Pancreas (tissue), 10 donors: Measurements from ENCODE around the gene SOS1. TPM values are rescaled to one million over a fixed set of nuclear protein-coding genes. Genes with fewer than 3 reads are reported as not detected.
A peak's percentile ranks its signal among the peaks of the same experiment; 100 is the strongest.
"Not testable (repeated sequence)": the region's sequence is repeated elsewhere in the genome, so short reads cannot be mapped to it uniquely, and the experiment has no call there.

ENCODE experiments used
- ATAC-seq, 4 donors: fragments of 200-7000 bp; cut with Tn5 transposase; one replicate each; pipeline versions ENCODE4 v1.8.0 to v1.9.1; 2020; ENCODE audit warnings: mild to moderate bottlenecking in 4 of 4, moderate library complexity in 4 of 4
- DNase-seq, 6 donors: peaks; one replicate each; pipeline ENCODE4 v3.0.0-alpha.2; 2020
- FAIRE-seq: peaks from 2 replicates; lab custom pipeline; 2012; peaks lifted over from hg19 to GRCh38; lab: Jason Lieb, UNC
- H3K27ac ChIP-seq, 4 donors: fragments of 200-600 bp; sonication (generic); 1 replicate in 3 of 4; 2 replicates in 1 of 4; pipeline versions ENCODE4 v1.5.0 to v1.8.0; 2020
- H3K27me3 ChIP-seq, 4 donors: fragments of 200-600 bp; one replicate each; pipeline ENCODE4 v1.8.0; 2021
- H3K36me3 ChIP-seq, 3 donors: fragments of 200-600 bp; sonication (generic) in 1 of 3; one replicate each; pipeline versions ENCODE4 v1.5.0 to v1.8.0; 2020 to 2021
- H3K4me1 ChIP-seq, 3 donors: fragments of 200-600 bp; one replicate each; pipeline ENCODE4 v1.8.0; 2021
- H3K4me3 ChIP-seq, 4 donors: fragments of 200-600 bp; sonication (generic) in 2 of 4; one replicate each; pipeline versions ENCODE4 v1.5.0 to v1.8.0; 2020 to 2021
- H3K9me3 ChIP-seq, 4 donors: fragments of 200-600 bp; one replicate each; pipeline ENCODE4 v1.8.0; 2021
- WGBS, 2 donors: extraction: QIAGEN DNeasy Blood & Tissue Kit; methylation state at CpG; one replicate each; pipeline ENCODE4 v1.1.7; 2013; 5-methylcytosine and 5-hydroxymethylcytosine counted together
- intact Hi-C, 3 donors: fragments of 100-400 bp; cut with DNase I; formaldehyde crosslinking; loops; one replicate each; pipeline versions ENCODE4 v1.11.1 to v1.14.2; 2022
- polyA plus RNA-seq, 2 donors: library from polyadenylated mRNA; stranded (reverse); fragments of 200-250 nt; gene quantifications; one replicate each; pipeline ENCODE4 v1.2.3, GENCODE V29; 2013
- total RNA-seq, 6 donors: library from RNA; stranded (reverse); fragmentation: NEBNext Ultra II Directional in 4 of 6; extraction: Animal tissue kit (Norgen Biotek cat#: 25700) in 4 of 6; gene quantifications; one replicate each; pipeline versions ENCODE4 v1.2.1 to v1.2.4, GENCODE V29; 2021 to 2023
- TF ChIP-seq, protein P1 (sequence below), 4 donors: fragments of 200-600 bp; sonication (generic) in 3 of 4; IDR thresholded peaks; one replicate each; pipeline versions ENCODE4 v1.5.0 to v1.8.0; 2021; ENCODE audit warnings: antibody characterized with exemption in 4 of 4
- donor health status: healthy with polysubstance abuse.
- donor health status: DM: no; HTN: no; CAD: no; lungs with moderate emphysema.
- donor health status: DM: no; HTN: no; CAD: no.
- donor health status: control.
- donor health status: control.
- donor health status: Bipolar disorder and iron deficiency.
- donor health status: DM: yes; HTN: yes; CAD: no.
- donor health status: DM: no; HTN: no; CAD: no.
- donor health status: DM: no; HTN: no; CAD: no.
- donor health status: DM: yes; HTN: yes; CAD: no.

Gene SOS1
- total and polyA plus RNA-seq, 8 donors, result 3.2 to 22.6 (median 10.1) TPM

DNA sequence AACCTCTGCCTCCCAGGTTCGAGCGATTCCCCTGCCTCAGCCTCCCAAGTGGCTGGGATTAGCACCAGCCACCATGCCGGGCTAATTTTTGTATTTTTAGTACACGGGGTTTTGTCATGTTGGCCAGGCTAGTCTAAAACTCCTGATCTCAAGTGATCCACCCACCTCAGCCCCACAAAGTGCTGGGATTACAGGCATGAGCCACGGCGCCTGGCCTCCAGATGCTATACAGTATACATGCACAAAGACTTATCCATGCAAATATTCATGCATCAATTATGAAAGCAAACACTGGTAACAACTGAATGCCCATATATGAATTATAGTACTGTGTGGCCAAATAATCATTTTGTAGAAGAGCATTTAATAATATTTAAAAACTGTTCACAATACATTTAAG lies 36.0 kb upstream of the SOS1 start:
- Histone ChIP-seq H3K4me1 (no peaks in the 10 kb centered on the region), H3K9me3 (no peaks in the 10 kb centered on the region), H3K4me3 (no peak overlapping the region), H3K36me3 (no peaks in the 10 kb centered on the region), H3K27me3 (no peaks in the 10 kb centered on the region), H3K27ac (no peak overlapping the region)
- no peak for DNase-seq
- 93 to 96% methylated on average over 6 of the region's 6 CpGs for WGBS, 2 donors
- no peak for FAIRE-seq
- intact Hi-C loops, result no loop called here
- no peak for ATAC-seq
- TF ChIP-seq, protein P1, sequence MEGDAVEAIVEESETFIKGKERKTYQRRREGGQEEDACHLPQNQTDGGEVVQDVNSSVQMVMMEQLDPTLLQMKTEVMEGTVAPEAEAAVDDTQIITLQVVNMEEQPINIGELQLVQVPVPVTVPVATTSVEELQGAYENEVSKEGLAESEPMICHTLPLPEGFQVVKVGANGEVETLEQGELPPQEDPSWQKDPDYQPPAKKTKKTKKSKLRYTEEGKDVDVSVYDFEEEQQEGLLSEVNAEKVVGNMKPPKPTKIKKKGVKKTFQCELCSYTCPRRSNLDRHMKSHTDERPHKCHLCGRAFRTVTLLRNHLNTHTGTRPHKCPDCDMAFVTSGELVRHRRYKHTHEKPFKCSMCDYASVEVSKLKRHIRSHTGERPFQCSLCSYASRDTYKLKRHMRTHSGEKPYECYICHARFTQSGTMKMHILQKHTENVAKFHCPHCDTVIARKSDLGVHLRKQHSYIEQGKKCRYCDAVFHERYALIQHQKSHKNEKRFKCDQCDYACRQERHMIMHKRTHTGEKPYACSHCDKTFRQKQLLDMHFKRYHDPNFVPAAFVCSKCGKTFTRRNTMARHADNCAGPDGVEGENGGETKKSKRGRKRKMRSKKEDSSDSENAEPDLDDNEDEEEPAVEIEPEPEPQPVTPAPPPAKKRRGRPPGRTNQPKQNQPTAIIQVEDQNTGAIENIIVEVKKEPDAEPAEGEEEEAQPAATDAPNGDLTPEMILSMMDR (IDR thresholded peaks at IDR 0.05), result no peak

DNA sequence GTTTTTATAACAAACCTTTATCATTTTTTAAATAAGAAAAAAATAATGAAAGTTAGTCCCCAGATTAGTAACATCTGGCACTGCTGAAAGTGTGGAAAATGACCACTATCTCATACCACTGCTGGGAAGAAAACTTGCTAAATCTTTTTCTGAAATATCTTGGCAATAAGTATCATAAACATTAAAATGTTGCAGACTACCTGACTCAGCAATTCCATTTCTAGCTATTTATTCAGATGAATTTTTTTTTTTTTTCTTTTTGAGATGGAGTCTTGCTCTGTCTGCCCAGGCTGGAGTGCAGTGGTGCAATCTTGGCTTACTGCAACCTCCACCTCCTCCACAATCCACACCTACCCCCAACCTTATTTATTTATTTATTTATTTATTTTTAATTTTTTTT lies 35.3 kb upstream of the SOS1 start:
- intact Hi-C loops, result no loop called here
- DNase-seq (no peak), ATAC-seq (peak in 1 of 4 donors; percentile 38), FAIRE-seq (peak; percentile 5)
- Histone ChIP-seq H3K4me1 (no peaks in the 10 kb centered on the region), H3K27ac (no peak overlapping the region), H3K9me3 (no peaks in the 10 kb centered on the region), H3K36me3 (no peaks in the 10 kb centered on the region), H3K27me3 (no peaks in the 10 kb centered on the region), H3K4me3 (no peak overlapping the region)
- TF ChIP-seq, protein P1 (IDR thresholded peaks at IDR 0.05), result no peak

DNA sequence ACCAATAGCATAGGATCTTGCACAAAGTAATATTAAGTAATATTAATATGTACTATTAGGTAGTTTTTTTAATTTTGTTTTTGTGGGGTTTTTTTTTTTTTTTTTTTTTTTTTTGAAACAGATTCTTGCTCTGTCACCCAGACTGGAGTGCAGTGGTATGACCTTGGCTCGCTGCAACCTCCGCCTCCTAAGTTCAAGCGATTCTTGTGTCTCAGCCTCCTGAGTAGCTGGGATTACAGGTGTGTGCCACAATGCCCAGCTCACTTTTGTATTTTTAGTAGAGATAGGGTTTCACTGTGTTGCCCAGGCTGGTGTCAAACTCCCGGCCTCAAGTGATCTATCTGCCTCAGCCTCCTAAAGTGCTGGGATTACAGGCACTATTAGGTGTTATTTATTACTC lies 34.7 kb upstream of the SOS1 start:
- WGBS, 2 donors, result 87 to 91% methylated on average over 4 of the region's 4 CpGs
- H3K27ac ChIP-seq, H3K4me3 ChIP-seq, H3K9me3 ChIP-seq, H3K4me1 ChIP-seq, ATAC-seq, FAIRE-seq, H3K27me3 ChIP-seq, DNase-seq, intact Hi-C loops, H3K36me3 ChIP-seq: not testable (repeated sequence)

DNA sequence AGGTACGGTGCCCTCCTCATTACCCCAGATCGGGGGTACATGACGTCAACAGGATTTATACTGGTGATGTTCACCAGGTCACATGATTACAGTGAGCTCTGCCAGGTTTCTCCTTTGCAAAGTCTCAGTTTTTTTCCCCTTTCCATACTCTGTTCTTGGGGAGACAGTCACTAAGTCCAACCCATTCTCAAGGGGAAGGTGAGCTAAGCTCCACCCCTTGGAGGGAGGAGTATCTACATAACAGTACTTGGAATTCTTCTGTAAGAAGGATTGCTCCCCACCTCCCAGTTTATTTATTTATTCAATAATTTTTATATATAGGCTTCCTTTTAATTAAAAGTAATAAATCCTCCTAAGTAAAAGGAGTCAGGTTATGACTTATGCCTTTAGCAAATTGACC lies 34.1 kb upstream of the SOS1 start:
- 82 to 83% methylated on average over 3 of the region's 3 CpGs for WGBS, 2 donors
- no peaks in the 10 kb centered on the region for H3K27me3 ChIP-seq
- no peaks in the 10 kb centered on the region for H3K36me3 ChIP-seq
- H3K27ac ChIP-seq, result no peak overlapping the region
- intact Hi-C loops, result no loop called here
- no peak for ATAC-seq
- DNase-seq, result no peak
- H3K9me3 ChIP-seq, result no peaks in the 10 kb centered on the region
- FAIRE-seq, result no peak
- TF ChIP-seq, protein P1 (IDR thresholded peaks at IDR 0.05), result no peak
- no peak overlapping the region for H3K4me3 ChIP-seq
- no peaks in the 10 kb centered on the region for H3K4me1 ChIP-seq

DNA sequence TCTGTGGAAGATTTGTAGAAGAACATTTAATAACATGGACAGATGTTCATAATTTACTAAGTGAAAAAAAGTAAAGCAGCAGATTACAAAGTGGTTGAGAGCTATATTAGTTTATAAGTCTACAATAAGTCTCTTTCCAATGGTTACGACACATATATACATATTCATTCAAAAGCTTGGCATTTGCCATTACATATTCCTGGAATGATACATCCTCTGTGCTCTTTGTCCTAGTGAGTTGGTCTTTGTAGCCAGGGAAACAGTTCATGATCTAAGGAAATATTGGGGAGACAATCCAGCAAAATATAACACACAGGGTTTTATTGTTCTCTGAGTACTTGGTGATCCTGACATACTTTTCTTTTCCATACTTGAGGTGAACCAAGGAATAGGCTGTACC lies 32.5 kb upstream of the SOS1 start:
- Histone ChIP-seq H3K36me3 (no peaks in the 10 kb centered on the region), H3K27me3 (no peaks in the 10 kb centered on the region)
- WGBS, 2 donors, result 95 to 97% methylated on average over 1 of the region's 1 CpG

More for the DNA sequence above, 32.5 kb upstream of the SOS1 start:
- Histone ChIP-seq H3K27ac (no peak overlapping the region), H3K4me1 (no peaks in the 10 kb centered on the region), H3K9me3 (no peaks in the 10 kb centered on the region), H3K4me3 (no peak overlapping the region)
- no peak for DNase-seq
- TF ChIP-seq, protein P1 (IDR thresholded peaks at IDR 0.05), result no peak
- intact Hi-C loops, result no loop called here
- no peak for FAIRE-seq
- no peak for ATAC-seq
